Choroid plexus epithelial cell (primary cell): Measurements from ENCODE around the gene MAST3.

Source experiments
- DNase-seq: peaks from one replicate; pipeline ENCODE4 v3.0.0-alpha.2; 2010; ENCODE audit warnings: low read depth
- H3K4me3 ChIP-seq: 2 replicates; pipeline ENCODE4 v1.5.1; 2011; ENCODE audit warnings: low read depth, mild to moderate bottlenecking, control low read depth, low read length, moderate library complexity
- CTCF ChIP-seq: conservative IDR thresholded peaks from 2 replicates; pipeline ENCODE4 v1.5.1; 2011; ENCODE audit warnings: low read depth, mild to moderate bottlenecking, control low read depth, inconsistent platforms, low read length, moderate library complexity

The MAST3 gene

DNA sequence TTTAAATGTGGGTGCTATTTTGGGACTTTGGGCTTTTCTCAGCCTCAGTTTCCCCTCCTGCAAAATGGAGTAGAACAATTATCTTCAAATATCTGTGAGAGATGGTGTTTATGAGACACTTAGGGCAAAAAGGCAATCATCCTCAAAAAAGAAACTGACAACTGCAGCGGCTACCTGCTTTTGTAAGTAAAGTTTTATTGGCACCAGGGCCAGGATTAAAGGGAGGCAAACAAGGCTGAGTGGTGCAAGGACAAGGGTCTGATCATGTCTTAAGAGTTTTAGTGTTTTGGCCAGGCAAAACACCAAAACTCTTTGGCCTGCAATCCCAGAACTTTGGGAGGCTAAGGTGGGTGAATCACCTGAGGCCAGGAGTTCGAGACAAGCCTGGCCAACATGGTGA lies 1.3 kb upstream of the MAST3 start:
- no peak for TF ChIP-seq CTCF
- DNase-seq, result no peak
- H3K4me3 ChIP-seq, result no peak overlapping the region

DNA sequence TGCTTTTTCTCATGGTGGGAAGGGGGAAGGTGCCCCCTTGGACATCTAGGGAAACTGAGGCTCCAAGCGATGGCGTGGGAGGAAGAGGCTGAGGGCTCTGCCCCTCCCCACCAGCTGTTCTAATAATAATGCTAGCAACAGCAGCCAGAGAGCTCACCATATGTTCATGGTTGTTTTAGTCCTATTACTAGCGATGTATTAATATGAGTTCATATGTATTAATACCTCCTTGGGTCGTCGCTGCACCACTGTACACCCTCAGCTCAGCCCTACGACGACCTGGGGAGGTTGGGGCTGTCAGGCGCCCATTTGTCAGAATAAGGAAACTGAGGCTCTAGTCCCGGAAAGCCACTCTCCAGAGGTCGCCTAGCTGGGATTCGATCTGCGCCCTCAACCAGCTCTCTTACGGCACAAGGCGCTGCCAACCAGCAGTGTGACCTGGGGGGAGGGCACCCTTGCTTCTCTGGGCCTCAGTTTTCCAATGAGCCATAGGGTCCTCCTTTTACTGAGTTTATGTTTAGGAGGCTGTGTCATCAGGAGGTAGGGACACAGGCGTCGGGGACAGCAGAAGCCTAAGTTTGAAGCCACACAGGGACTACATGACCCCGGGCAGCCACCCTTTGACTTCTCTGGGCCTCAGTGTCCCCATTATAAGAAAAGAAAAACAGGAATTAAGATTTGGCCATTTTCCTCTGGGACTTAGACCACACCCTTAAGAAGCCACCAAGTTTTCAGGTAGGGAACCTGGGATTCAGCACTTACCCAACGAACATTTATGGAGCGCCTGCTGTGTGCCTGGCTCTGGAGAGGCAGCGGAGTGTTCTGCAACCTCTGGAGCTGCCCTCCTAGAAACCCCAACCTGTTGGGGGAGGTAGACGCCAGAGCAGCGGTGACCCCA lies 664 bp downstream of the MAST3 start:
- no peak for TF ChIP-seq CTCF
- H3K4me3 ChIP-seq, result peak overlapping the region; percentile 56
- no peak for DNase-seq

- no peak overlapping the region for H3K4me3 ChIP-seq
- DNase-seq, result no peak
- no peak for TF ChIP-seq CTCF
Observed at GRCh38 chr19:18098891-18099622, 1.5 kb downstream of the MAST3 start.

GRCh38 chr19:18099623-18099995 lies 2.0 kb downstream of the MAST3 start:
- no peak for TF ChIP-seq CTCF
- H3K4me3 ChIP-seq, result no peak overlapping the region
- DNase-seq, result no peak

DNA sequence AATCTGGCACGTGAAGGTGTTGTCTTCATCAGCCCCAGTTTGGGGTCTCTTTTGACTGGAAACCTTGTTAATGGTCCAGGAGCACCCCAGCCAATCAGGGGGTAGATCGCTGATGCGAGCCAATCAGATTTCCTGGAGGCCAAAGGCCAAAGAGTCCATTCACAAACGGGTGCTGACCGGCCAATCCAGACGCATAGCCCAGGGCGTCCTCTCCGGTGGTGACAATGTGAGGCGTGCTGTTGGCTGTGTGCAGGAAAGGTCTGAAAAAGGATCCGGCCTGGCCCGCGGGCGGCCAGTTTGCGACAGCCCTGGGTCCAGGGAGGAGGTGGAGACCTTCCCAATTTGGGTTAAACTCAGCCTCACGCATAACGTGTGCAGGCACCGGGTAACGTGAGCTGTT lies 3.1 kb downstream of the MAST3 start:
- no peak for TF ChIP-seq CTCF
- no peak overlapping the region for H3K4me3 ChIP-seq
- DNase-seq, result peak; percentile 20

- H3K4me3 ChIP-seq, result no peak overlapping the region
- DNase-seq, result no peak
Observed at GRCh38 chr19:18101268-18101667, 3.7 kb downstream of the MAST3 start.

More at GRCh38 chr19:18101268-18101667, 3.7 kb downstream of the MAST3 start:
- no peak for TF ChIP-seq CTCF
